ENCODE measurements around the gene TMEM171.

TMEM171 gene

GRCh38 chr5:73095564-73096238 lies 24.7 kb upstream of the TMEM171 start:
- ChIA-PET CTCF (interaction anchor here (0.7 to 3.5 kb wide), 4 partner anchors 12 to 441 kb away, joined by 3 to 25 read pairs (median 11); no protein-coding TSS in a partner anchor), POLR2A (interaction anchor here (0.6 to 1.9 kb wide), 2 partner anchors 20 to 353 kb away, joined by 3 to 5 read pairs; partner anchors contain the start of gene FOXD1)
- no peak for TF ChIP-seq CTCF (IDR thresholded peaks at IDR 0.05; ENCODE audit: insufficient read depth, low read length, missing control alignments)
- H3K4me3 ChIP-seq (ENCODE audit: low read depth, low read length) = no peak overlapping the region
- DNase-seq (ENCODE audit: low read depth, low spot score) = no peak

GRCh38 chr5:73096239-73096575 lies 24.2 kb upstream of the TMEM171 start:
- DNase-seq (ENCODE audit: low read depth, low spot score) = no peak
- POLR2A ChIA-PET = interaction anchor here (1.9 kb wide), 1 partner anchor 19 kb away, joined by 5 read pairs; no protein-coding TSS in a partner anchor
- CTCF ChIA-PET = interaction anchor here (0.7 to 3.5 kb wide), 4 partner anchors 13 to 441 kb away, joined by 3 to 25 read pairs (median 13); no protein-coding TSS in a partner anchor
- H3K4me3 ChIP-seq (ENCODE audit: low read depth, low read length) = no peak overlapping the region
- no peak for TF ChIP-seq CTCF (IDR thresholded peaks at IDR 0.05; ENCODE audit: insufficient read depth, low read length, missing control alignments)

- no peak for DNase-seq (ENCODE audit: low read depth, low spot score)
- H3K4me3 ChIP-seq (ENCODE audit: low read depth, low read length) = no peak overlapping the region
- CTCF ChIA-PET = interaction anchor here (0.8 to 2.9 kb wide), 5 partner anchors 14 to 118 kb away, joined by 3 to 12 read pairs (median 8); no protein-coding TSS in a partner anchor
- no peak for TF ChIP-seq CTCF (IDR thresholded peaks at IDR 0.05; ENCODE audit: insufficient read depth, low read length, missing control alignments)
- POLR2A ChIA-PET = no interaction called here
Measured at GRCh38 chr5:73097740-73098139, 22.6 kb upstream of the TMEM171 start.

- POLR2A ChIA-PET = no interaction called here
- CTCF ChIA-PET = interaction anchor here (1.1 to 2.9 kb wide), 6 partner anchors 10 to 118 kb away, joined by 3 to 10 read pairs (median 4); no protein-coding TSS in a partner anchor
Measured at GRCh38 chr5:73100109-73100508, 20.3 kb upstream of the TMEM171 start.

GRCh38 chr5:73103870-73104299 lies 16.5 kb upstream of the TMEM171 start:
- CTCF ChIA-PET = interaction anchor here (1.1 kb wide), 1 partner anchor 113 kb away, joined by 4 read pairs; no protein-coding TSS in a partner anchor
- DNase-seq (ENCODE audit: low read depth, low spot score) = no peak
- no peak overlapping the region for H3K4me3 ChIP-seq (ENCODE audit: low read depth, low read length)
- POLR2A ChIA-PET = no interaction called here
- no peak for TF ChIP-seq CTCF (IDR thresholded peaks at IDR 0.05; ENCODE audit: insufficient read depth, low read length, missing control alignments)

More at GRCh38 chr5:73100109-73100508, 20.3 kb upstream of the TMEM171 start:
- TF ChIP-seq CTCF (IDR thresholded peaks at IDR 0.05; ENCODE audit: insufficient read depth, low read length, missing control alignments) = no peak
- no peak for DNase-seq (ENCODE audit: low read depth, low spot score)
- no peak overlapping the region for H3K4me3 ChIP-seq (ENCODE audit: low read depth, low read length)

- no peak for DNase-seq (ENCODE audit: low read depth, low spot score)
- CTCF ChIA-PET = interaction anchor here (1.3 kb wide), 1 partner anchor 347 kb away, joined by 4 read pairs; no protein-coding TSS in a partner anchor
- POLR2A ChIA-PET = interaction anchor here (1.2 kb wide), 1 partner anchor 112 kb away, joined by 4 read pairs; no protein-coding TSS in a partner anchor
Measured at GRCh38 chr5:73104326-73104725, 16.0 kb upstream of the TMEM171 start.

More at GRCh38 chr5:73104326-73104725, 16.0 kb upstream of the TMEM171 start:
- TF ChIP-seq CTCF (IDR thresholded peaks at IDR 0.05; ENCODE audit: insufficient read depth, low read length, missing control alignments) = no peak
- H3K4me3 ChIP-seq (ENCODE audit: low read depth, low read length) = no peak overlapping the region
